CD14-positive monocyte (primary cell): ENCODE data around the gene COL4A1. TPM values are rescaled to one million over a fixed set of nuclear protein-coding genes. Genes with fewer than 3 reads are reported as not detected.

ENCODE experiments used
- DNase-seq, 3 donors: peaks; one replicate each; pipeline ENCODE4 v3.0.0-alpha.2; 2011 to 2022
- H2AFZ ChIP-seq: 2 replicates; pipeline ENCODE4 v1.6.0; 2012; ENCODE audit warnings: mild to moderate bottlenecking, low read depth, low read length, inconsistent platforms; ENCODE audit not compliant: insufficient read depth, poor library complexity, severe bottlenecking
- H3K27ac ChIP-seq, 2 donors: 1 replicate in 1 of 2; 2 replicates in 1 of 2; pipeline ENCODE4 v1.5.1; 2012 to 2013; ENCODE audit warnings: low read length in 2 of 2, control low read depth in 1 of 2, inconsistent platforms in 1 of 2, low read depth in 1 of 2, mild to moderate bottlenecking in 1 of 2
- H3K27me3 ChIP-seq, 2 donors: one replicate each; pipeline versions ENCODE4 v1.6.0 to v1.6.1; 2011 to 2013; ENCODE audit warnings: low read length in 2 of 2; ENCODE audit not compliant: control insufficient read depth in 2 of 2, insufficient read depth in 2 of 2
- H3K36me3 ChIP-seq, 2 donors: replicated peaks in 1 of 2; 1 replicate in 1 of 2; 2 replicates in 1 of 2; pipeline versions ENCODE4 v1.5.1 to v1.6.1; 2012 to 2013; ENCODE audit warnings: low read length in 2 of 2, control low read depth in 1 of 2, inconsistent platforms in 1 of 2, mild to moderate bottlenecking in 1 of 2; ENCODE audit not compliant: insufficient read depth in 2 of 2, control insufficient read depth in 1 of 2
- H3K4me1 ChIP-seq, 2 donors: 1 replicate in 1 of 2; 2 replicates in 1 of 2; pipeline versions ENCODE4 v1.5.1 to v1.6.1; 2012 to 2013; ENCODE audit warnings: low read length in 2 of 2, control low read depth in 1 of 2, inconsistent platforms in 1 of 2, mild to moderate bottlenecking in 1 of 2, moderate library complexity in 1 of 2; ENCODE audit not compliant: insufficient read depth in 2 of 2, control insufficient read depth in 1 of 2
- H3K4me2 ChIP-seq: replicated peaks from 2 replicates; pipeline ENCODE3; 2012; ENCODE audit warnings: low read length, moderate library complexity, mild to moderate bottlenecking; ENCODE audit not compliant: poor library complexity, severe bottlenecking; ENCODE audit errors: extremely low read depth
- H3K4me3 ChIP-seq, 3 experiments: fragments of 200-600 bp in 1 of 3; sonication (generic) in 1 of 3; replicated peaks in 1 of 3; 1 replicate in 2 of 3; 2 replicates in 1 of 3; pipeline ENCODE4 v1.5.1; 2011 to 2013; ENCODE audit warnings: low read length in 3 of 3, mild to moderate bottlenecking in 3 of 3, control low read depth in 2 of 3, low read depth in 2 of 3, inconsistent platforms in 1 of 3, moderate library complexity in 1 of 3
- H3K79me2 ChIP-seq: 2 replicates; pipeline ENCODE4 v1.6.0; 2012; ENCODE audit warnings: mild to moderate bottlenecking, control low read depth, inconsistent platforms, low read length, moderate library complexity; ENCODE audit not compliant: insufficient read depth
- H3K9ac ChIP-seq: 2 replicates; pipeline ENCODE4 v1.6.0; 2017; ENCODE audit warnings: low read length, mild to moderate bottlenecking; ENCODE audit not compliant: insufficient read depth, poor library complexity, severe bottlenecking
- H3K9me3 ChIP-seq, 2 donors: replicated peaks in 1 of 2; 1 replicate in 1 of 2; 2 replicates in 1 of 2; pipeline versions ENCODE4 v1.5.1 to v1.6.1; 2012 to 2013; ENCODE audit warnings: low read length in 2 of 2, control low read depth in 1 of 2; ENCODE audit not compliant: control insufficient read depth in 1 of 2, insufficient read depth in 1 of 2
- H4K20me1 ChIP-seq: 2 replicates; pipeline ENCODE4 v1.6.0; 2012; ENCODE audit warnings: mild to moderate bottlenecking, low read length, control low read depth, moderate library complexity; ENCODE audit not compliant: insufficient read depth
- H3K27ac Mint-ChIP-seq, 7 donors: one replicate each; pipeline ENCODE4 v1.8.0; 2020; ENCODE audit warnings: mild to moderate bottlenecking in 7 of 7, mixed read lengths in 7 of 7, moderate library complexity in 6 of 7, inconsistent platforms in 2 of 7
- H3K27me3 Mint-ChIP-seq, 3 donors: one replicate each; pipeline ENCODE4 v1.8.0; 2021 to 2022; ENCODE audit warnings: low read depth in 3 of 3, mild to moderate bottlenecking in 3 of 3, mixed read lengths in 3 of 3, moderate library complexity in 3 of 3, inconsistent platforms in 1 of 3
- H3K36me3 Mint-ChIP-seq, 2 donors: one replicate each; pipeline ENCODE4 v1.8.0; 2020; ENCODE audit warnings: mixed read lengths in 2 of 2, inconsistent platforms in 1 of 2, mild to moderate bottlenecking in 1 of 2
- H3K4me1 Mint-ChIP-seq: one replicate; pipeline ENCODE4 v1.8.0; 2020; ENCODE audit warnings: mild to moderate bottlenecking, mixed read lengths
- H3K4me3 Mint-ChIP-seq, 2 donors: one replicate each; pipeline ENCODE4 v1.8.0; 2020; ENCODE audit warnings: mild to moderate bottlenecking in 2 of 2, mixed read lengths in 2 of 2, moderate library complexity in 1 of 2
- H3K9me3 Mint-ChIP-seq, 7 donors: one replicate each; pipeline ENCODE4 v1.8.0; 2020 to 2022; ENCODE audit warnings: mixed read lengths in 7 of 7, mild to moderate bottlenecking in 6 of 7, moderate library complexity in 6 of 7, inconsistent platforms in 2 of 7
- CTCF ChIP-seq: fragments of 200-600 bp; IDR thresholded peaks from one replicate; pipeline ENCODE4 v1.8.0; 2022; ENCODE audit warnings: antibody characterized with exemption, mild to moderate bottlenecking
- WGBS: methylation state at CpG from one replicate; pipeline ENCODE4 v1.1.5; 2013; ENCODE audit warnings: missing lambda C conversion rate; ENCODE audit not compliant: insufficient coverage; 5-methylcytosine and 5-hydroxymethylcytosine counted together
- intact Hi-C, 2 donors: fragments of 100-400 bp; cut with micrococcal nuclease; formaldehyde crosslinking; loops; one replicate each; pipeline versions ENCODE4 v1.15.0 to v1.15.1; 2023
- polyA plus RNA-seq, 3 donors: library from polyadenylated mRNA; depleted of rRNA in 1 of 3; unstranded in 2 of 3; stranded (reverse) in 1 of 3; fragments of 300-500 nt in 2 of 3; fragments of >200 nt in 1 of 3; fragmentation: Illumina TruSeq in 2 of 3; gene quantifications; 1 replicate in 2 of 3; 2 replicates in 1 of 3; pipeline ENCODE4 v1.2.3, GENCODE V29; 2012 to 2021

The COL4A1 gene
- polyA plus RNA-seq, 3 donors = 0.16 to 0.25 TPM; not detected in 1

- Histone ChIP-seq H3K79me2 (no peaks in the 10 kb centered on the region), H3K4me3 (no peak overlapping the region), H3K27me3 (peaks cover 0 to 3% of the 10 kb centered on the region in 2 donors), H3K4me2 (no peak overlapping the region), H3K36me3 (no peaks in the 10 kb centered on the region), H3K4me1 (no peaks in the 10 kb centered on the region), H2AFZ (no peak overlapping the region), H4K20me1 (no peaks in the 10 kb centered on the region), H3K27ac (no peak overlapping the region), H3K9ac (no peak overlapping the region), H3K9me3 (no peaks in the 10 kb centered on the region)
- intact Hi-C loops = no loop called here
- H3K36me3 Mint-ChIP-seq = no peaks in the 10 kb centered on the region
- peaks cover 16 to 25% (median 17%) of the 10 kb centered on the region in 3 donors for H3K27me3 Mint-ChIP-seq
- TF ChIP-seq CTCF = no peak
- H3K4me3 Mint-ChIP-seq = no peak overlapping the region
- H3K9me3 Mint-ChIP-seq = peaks cover 0 to 3% (median 0%) of the 10 kb centered on the region in 7 donors
- WGBS = 89% methylated on average over 10 of the region's 15 CpGs
- no peaks in the 10 kb centered on the region for H3K4me1 Mint-ChIP-seq
- H3K27ac Mint-ChIP-seq = no peak overlapping the region
- no peak for DNase-seq
These were observed 77.7 kb downstream of the COL4A1 start for GRCh38 chr13:110228936-110229904.

GRCh38 chr13:110227864-110228643 is 78.9 kb downstream of the COL4A1 start:
- Histone ChIP-seq H3K27ac (no peak overlapping the region), H3K4me2 (no peak overlapping the region), H3K4me1 (no peaks in the 10 kb centered on the region), H3K27me3 (peaks cover 0 to 3% of the 10 kb centered on the region in 2 donors), H2AFZ (no peak overlapping the region), H3K4me3 (no peak overlapping the region), H3K36me3 (no peaks in the 10 kb centered on the region), H3K9ac (no peak overlapping the region), H3K9me3 (no peaks in the 10 kb centered on the region), H4K20me1 (no peaks in the 10 kb centered on the region), H3K79me2 (no peaks in the 10 kb centered on the region)
- 90% methylated on average over 19 of the region's 28 CpGs for WGBS
- Mint-ChIP-seq H3K4me3 (no peak overlapping the region), H3K27me3 (peaks cover 14 to 19% (median 16%) of the 10 kb centered on the region in 3 donors), H3K36me3 (no peaks in the 10 kb centered on the region), H3K27ac (no peak overlapping the region), H3K4me1 (no peaks in the 10 kb centered on the region), H3K9me3 (peaks cover 0 to 3% (median 0%) of the 10 kb centered on the region in 7 donors)
- no peak for DNase-seq
- TF ChIP-seq CTCF = no peak
- intact Hi-C loops = no loop called here
